ENCODE data around the gene KLHL10. TPM values are rescaled to one million over a fixed set of nuclear protein-coding genes. Genes with fewer than 3 reads are reported as not detected.
A peak's percentile ranks its signal among the peaks of the same experiment; 100 is the strongest.

The KLHL10 gene
- total RNA-seq, 2 experiments from 2014 or later: not detected

DNA sequence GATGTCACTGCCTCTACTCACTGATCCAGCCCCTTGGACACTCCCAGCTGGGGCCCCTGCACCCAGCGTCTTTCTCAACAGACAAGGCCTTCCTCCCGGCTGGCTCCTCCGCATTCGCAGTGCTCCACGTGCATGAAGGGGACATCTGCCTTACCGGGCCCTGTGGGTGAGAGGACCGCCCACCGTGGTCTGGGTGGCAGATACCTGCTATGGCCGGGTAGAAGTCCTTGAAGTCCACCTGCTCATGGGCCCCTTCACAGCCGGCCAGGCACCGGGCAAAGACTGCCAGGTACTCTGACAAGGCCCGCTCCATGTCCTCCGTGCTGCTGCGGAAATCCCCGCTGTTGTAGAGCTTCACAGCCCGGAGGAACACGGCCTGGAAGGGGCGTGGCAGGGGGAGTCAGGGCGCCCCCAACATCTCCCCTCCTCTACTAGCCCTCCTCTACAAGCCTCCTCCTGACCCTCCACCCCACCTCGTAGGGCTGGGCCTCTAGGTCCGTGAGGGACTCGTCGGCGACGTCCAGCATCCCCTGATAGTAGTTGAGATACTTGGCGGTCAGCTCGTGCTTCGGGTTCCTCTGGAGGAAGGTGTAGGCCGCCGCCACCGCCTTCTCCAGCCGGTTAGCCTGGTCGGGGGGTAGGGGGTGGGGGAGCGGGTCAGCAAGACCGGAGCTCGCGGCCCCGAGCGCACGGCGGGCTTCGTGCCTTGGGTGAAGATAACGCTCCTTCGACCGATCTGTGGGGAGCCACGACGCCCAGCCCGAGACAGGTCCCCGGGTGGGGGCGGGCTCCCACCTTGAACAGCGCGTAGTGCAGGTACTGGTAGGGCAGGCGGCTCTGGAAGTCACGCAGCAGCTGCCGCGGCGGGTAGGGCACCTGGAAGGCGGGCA is 26.7 kb upstream of the KLHL10 start:
- CTCF ChIA-PET (ENCODE audit: unreplicated experiment): interaction anchor here (0.7 kb wide), 1 partner anchor 1299 kb away, joined by 3 read pairs; no protein-coding TSS in a partner anchor
- no peak for DNase-seq (ENCODE audit: low spot score)
- TF ChIP-seq, protein P1, sequence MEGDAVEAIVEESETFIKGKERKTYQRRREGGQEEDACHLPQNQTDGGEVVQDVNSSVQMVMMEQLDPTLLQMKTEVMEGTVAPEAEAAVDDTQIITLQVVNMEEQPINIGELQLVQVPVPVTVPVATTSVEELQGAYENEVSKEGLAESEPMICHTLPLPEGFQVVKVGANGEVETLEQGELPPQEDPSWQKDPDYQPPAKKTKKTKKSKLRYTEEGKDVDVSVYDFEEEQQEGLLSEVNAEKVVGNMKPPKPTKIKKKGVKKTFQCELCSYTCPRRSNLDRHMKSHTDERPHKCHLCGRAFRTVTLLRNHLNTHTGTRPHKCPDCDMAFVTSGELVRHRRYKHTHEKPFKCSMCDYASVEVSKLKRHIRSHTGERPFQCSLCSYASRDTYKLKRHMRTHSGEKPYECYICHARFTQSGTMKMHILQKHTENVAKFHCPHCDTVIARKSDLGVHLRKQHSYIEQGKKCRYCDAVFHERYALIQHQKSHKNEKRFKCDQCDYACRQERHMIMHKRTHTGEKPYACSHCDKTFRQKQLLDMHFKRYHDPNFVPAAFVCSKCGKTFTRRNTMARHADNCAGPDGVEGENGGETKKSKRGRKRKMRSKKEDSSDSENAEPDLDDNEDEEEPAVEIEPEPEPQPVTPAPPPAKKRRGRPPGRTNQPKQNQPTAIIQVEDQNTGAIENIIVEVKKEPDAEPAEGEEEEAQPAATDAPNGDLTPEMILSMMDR (conservative IDR thresholded peaks at IDR 0.05; ENCODE audit: low read length): no peak
- no peak for TF ChIP-seq EZH2phosphoT487 (IDR thresholded peaks at IDR 0.05; ENCODE audit: borderline replicate concordance, low read depth, low read length)
- Histone ChIP-seq H3K27ac (ENCODE audit: low read depth, low read length, poor library complexity, severe bottlenecking) (no peak overlapping the region), H3K4me3 (ENCODE audit: low read depth, low read length, poor library complexity, severe bottlenecking) (peak overlapping the region; percentile 65), H3K79me2 (ENCODE audit: insufficient read depth, low read depth, low read length) (no peaks in the 10 kb centered on the region), H4K20me1 (ENCODE audit: insufficient read depth, low read length) (no peaks in the 10 kb centered on the region), H2AFZ (ENCODE audit: low read length) (no peak overlapping the region), H3K4me2 (ENCODE audit: low read length) (peak overlapping the region; percentile 75), H3K36me3 (ENCODE audit: insufficient read depth, low read length) (no peaks in the 10 kb centered on the region), H3K9me3 (ENCODE audit: low read length) (no peaks in the 10 kb centered on the region), H3K9me2 (ENCODE audit: insufficient read depth, low read length) (no peaks in the 10 kb centered on the region), H3K4me1 (ENCODE audit: insufficient read depth, low read length, poor library complexity, severe bottlenecking) (peaks cover 9% of the 10 kb centered on the region)
- intact Hi-C loops (cut with micrococcal nuclease; ENCODE audit: unreplicated experiment): no loop called here
- no TSS peak for BruUV-seq (replicated peaks)
- POLR2A ChIA-PET: no interaction called here

DNA sequence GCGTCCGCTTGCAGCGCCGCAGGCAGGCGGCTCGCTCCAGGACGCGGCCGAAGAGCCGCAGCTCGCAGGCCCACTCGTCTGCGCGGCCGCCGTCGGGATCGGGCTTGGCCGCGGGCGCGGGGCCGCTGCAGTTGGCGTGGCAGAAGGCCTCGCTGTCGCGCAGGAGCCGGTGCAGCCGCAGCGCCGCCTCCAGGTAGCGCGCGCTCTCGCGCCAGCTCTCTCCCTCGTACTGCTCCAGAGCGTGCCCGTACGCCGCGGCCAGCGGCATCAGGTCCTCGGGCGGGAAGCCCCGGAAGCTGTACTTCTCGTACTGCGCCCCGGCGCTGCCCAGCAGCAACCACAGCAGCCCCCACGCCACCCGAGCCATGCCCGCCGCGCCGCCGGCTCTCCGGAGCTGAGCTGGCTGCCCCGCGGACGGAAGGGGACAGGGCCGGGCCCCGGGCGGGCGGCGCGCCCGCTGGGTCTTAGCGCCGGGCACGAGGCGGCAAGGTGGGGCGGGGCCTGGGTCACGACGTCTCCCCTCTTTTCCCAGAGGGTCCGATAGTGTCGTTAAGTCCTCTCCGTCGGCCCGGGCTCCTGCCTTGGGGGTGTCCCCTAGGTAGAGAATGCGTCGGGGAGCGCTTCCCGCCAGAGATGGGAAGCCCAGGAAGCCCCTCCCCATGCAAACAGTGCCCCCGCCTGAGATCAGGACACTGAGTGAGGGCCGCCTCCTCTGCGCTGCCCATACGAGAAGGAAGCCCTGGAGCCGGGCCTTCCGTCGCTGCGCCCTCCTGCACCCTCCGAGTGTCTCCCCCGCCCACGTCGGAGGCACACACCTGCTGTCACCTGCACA is 25.9 kb upstream of the KLHL10 start, which contains the start of gene P3H4:
TSS of gene P3H4 (minus strand) at position 401 of the 832 bp plus-strand sequence. CDS start at position 367, 34 bp downstream.
- no peaks in the 10 kb centered on the region for H3K36me3 ChIP-seq (ENCODE audit: insufficient read depth, low read length)
- no peaks in the 10 kb centered on the region for H3K9me3 ChIP-seq (ENCODE audit: low read length)
- TF ChIP-seq EZH2phosphoT487 (IDR thresholded peaks at IDR 0.05; ENCODE audit: borderline replicate concordance, low read depth, low read length): no peak
- TF ChIP-seq, protein P1 (conservative IDR thresholded peaks at IDR 0.05; ENCODE audit: low read length): peak; percentile 59
- no peaks in the 10 kb centered on the region for H4K20me1 ChIP-seq (ENCODE audit: insufficient read depth, low read length)
- peak within 1 kb of the TSS; percentile 56 for H2AFZ ChIP-seq (ENCODE audit: low read length)
- peaks cover 9% of the 10 kb centered on the region for H3K4me1 ChIP-seq (ENCODE audit: insufficient read depth, low read length, poor library complexity, severe bottlenecking)
- ChIA-PET CTCF (ENCODE audit: unreplicated experiment) (no interaction called here), POLR2A (interaction anchor here (0.6 kb wide), 1 partner anchor 11 kb away, joined by 3 read pairs; no protein-coding TSS in a partner anchor)
- no peak within 1 kb of the TSS for H3K27ac ChIP-seq (ENCODE audit: low read depth, low read length, poor library complexity, severe bottlenecking)
- no peaks in the 10 kb centered on the region for H3K79me2 ChIP-seq (ENCODE audit: insufficient read depth, low read depth, low read length)
- BruUV-seq (replicated peaks): no TSS peak
- intact Hi-C loops (cut with micrococcal nuclease; ENCODE audit: unreplicated experiment): no loop called here
- peak; percentile 41 for DNase-seq (ENCODE audit: low spot score)
- peak within 1 kb of the TSS; percentile 75 for H3K4me2 ChIP-seq (ENCODE audit: low read length)
- no peaks in the 10 kb centered on the region for H3K9me2 ChIP-seq (ENCODE audit: insufficient read depth, low read length)
- H3K4me3 ChIP-seq (ENCODE audit: low read depth, low read length, poor library complexity, severe bottlenecking): peak within 1 kb of the TSS; percentile 65
